Hepatic stellate cell (primary cell): ENCODE data around the gene CD1D.
"Not testable (repeated sequence)": the region's sequence is repeated elsewhere in the genome, so short reads cannot be mapped to it uniquely, and the experiment has no call there.

Experiments used
- DNase-seq: peaks from one replicate; pipeline ENCODE4 v3.0.0; 2011; ENCODE audit warnings: low spot score

Gene CD1D

DNA sequence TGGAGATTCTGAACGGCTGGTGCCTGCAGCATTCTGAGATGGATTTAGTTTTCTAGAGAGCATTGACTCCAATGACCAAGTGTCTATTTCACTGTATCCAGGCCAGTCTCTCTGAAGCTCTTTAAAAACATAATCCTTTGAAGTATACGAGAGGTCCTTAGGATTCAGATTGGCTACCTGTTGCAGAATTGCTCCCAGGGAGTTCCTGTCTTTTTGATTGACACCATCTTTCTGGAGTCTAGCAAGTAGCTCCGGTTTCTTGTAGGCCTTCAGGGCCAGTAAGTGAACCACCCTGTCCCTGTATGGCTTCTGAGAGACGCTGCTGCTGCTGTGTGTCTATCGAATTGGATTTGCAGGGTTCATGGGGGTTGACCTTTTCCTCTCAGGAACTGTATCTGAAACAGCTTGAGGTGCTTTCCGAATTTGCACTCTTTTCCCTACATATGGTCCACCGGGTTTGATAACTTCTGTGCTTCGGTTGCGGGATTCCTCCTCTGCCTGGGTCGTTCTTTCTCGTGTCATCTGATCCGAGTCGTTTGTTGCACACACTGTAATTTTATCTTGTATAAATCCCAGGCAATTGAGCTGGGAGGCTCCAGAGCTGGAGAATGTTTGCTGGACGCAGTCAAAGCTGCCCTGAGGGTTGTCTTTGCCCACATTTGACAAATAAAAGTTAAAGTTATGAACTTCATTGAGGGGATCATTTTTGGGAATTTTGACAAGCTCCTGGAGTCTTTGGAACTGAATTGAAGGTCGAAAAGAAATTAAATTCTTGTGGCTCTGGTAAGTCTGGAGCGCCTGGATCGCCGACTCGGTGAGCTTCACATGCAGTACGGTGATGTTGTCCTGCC, 3.6 kb upstream of the CD1D start:
- DNase-seq: not testable (repeated sequence)

DNA sequence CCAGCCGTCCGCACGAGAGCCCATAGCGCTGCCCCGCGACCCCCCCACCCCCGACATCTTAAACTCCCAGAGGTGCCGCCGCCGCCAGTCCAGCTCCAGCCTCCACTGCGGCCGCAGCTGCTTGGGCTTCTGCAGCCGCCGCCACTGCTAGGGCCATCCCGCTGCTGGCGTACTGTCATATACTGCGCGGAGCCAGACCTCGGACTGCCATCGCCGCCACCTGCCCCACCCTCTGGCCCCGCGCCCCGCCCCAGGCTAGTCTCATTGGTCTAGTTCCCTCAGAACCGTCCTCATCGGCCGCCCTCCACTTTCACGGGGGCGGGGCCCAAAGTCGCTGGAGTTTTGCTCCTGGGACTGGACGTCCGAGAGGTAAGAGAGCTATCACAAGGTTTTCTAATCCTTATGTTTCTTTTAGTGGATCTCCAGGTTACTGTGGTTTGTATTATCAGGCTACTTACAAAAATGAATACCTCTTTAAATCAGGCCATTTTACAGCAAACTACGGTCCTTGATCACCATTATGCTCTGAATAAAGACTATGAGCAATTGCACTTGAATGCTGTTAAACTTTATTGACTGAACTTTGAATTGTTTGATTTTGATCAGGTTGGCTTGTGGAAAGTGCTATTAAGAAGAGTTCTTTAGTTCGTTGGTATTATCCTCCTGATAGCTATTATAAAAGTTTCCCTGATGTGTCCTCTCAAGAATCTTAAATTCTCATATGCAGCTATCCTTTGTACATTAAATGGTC, 2.8 kb upstream of the CD1D start:
- DNase-seq: peak; percentile 27

DNA sequence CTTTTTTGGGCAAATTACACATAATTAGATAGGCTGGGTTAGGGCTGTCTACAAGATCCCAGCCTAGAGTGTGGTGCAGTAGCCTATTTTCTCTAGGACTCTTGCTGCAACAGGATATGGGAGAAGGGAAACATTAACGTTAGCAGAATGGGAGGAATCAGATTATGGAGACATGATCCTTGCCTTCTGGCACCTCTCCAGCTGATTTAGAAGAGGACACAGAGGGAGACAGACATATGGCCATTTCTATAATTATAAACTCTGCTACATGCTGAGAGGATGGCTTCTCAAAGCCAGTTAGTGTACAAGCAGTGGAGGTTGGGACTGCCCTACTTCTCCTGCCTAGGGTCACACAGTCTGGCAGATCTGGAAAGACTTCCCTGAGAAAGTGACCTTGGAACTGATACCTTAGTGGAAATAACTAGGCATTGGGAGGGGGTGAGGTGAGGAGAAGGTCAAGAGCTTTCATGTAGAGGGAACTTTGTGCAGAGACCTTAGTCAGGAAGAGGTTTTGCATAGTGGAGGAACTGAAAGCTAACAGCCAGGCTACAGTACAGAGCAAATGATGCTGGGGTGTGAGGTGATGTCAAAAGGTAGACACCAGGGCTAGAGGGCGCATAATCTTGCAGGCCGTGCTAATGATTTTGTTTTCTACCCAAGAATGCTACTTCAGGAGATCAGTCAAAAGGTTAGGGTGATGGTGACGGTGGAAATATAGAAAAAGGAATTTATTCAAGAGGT, 1.2 kb upstream of the CD1D start:
- DNase-seq: no peak

DNA sequence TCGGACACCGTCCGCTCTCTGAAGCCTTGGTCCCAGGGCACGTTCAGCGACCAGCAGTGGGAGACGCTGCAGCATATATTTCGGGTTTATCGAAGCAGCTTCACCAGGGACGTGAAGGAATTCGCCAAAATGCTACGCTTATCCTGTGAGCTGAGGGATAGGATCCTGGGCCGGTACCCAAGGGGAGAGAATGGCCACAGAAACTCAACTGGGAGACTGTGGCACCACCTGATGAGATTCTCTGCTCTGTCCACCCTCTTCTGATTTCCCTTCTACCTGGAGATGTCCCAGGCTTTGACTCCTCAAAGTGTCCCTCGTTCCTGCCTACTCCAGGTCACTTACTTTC, 855 bp downstream of the CD1D start:
- no peak for DNase-seq

DNA sequence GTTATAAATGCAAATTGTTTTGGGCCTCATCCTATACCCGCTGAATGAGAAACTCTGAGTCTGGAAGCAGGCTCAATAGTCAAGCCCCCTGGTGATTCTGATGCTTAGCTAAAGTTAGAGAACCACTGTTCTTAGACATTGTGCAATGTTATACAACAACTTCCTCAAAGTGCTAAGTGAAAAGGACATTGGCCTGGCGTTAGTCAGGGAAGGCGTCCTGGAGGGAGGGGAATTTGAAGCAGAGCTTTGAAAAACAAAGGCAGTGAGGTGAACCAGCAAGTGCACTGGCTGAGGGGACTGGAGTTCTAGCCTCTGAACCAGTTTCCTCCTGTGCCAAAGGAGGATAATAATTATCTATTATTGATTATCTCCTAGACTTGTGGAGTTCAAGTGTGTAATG, 5.1 kb downstream of the CD1D start:
- DNase-seq: no peak

DNA sequence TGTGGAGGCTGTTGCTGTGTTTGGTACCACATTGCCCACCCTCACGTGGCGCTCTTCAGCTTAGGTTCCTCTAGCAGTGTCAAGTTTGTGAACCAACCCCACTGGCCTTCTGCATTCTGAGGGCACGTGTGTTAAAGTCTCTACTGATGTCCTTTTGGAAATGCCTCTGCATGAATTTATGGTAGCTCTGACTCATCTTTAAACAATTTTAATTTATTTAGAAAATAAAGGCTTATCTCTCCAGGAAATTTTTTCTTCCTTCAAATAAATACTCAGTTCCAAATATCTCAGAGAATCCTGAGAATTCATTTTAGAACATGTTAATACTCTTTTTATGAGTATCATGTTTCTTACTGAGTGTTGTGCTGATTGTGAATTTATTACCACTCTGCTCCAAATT, 5.5 kb downstream of the CD1D start:
- no peak for DNase-seq

DNA sequence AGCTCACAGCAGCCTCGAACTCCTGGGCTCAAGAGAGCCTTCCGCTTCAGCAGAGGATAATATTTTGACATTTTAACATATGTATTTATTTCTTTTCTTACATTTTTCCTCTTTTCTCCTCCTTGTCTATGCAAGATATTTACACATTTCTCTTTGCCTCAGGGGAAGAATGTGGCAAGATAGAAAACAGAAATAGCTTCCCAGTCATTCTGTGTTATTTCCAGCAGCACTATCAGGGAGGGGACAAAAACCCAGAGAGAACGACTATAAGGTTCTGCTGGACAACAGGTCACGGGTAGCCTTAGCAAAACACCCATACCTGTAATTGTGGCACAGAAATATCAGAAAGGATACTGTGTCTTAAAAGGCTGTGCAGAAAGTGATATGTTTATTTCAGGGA, 7.9 kb downstream of the CD1D start:
- DNase-seq: no peak

DNA sequence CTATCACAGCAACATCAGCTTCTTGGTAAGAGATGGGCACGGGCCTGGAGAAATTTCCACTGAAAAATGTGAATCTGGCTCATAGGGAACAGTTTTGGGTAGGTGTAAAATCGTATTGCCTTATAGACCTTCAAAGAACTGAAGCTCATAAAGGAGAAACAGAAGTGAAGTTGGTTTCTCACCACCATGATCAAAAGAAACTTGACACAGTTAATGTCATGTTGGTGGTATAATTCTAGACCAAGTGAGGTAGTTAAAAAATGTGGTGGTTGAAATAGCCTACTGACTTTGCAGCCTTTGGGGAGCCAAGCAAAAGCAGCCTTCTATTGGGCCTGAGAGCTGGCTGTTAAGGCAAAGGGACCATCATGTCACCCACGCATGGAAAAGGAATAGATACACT, 8.9 kb downstream of the CD1D start:
- no peak for DNase-seq

DNA sequence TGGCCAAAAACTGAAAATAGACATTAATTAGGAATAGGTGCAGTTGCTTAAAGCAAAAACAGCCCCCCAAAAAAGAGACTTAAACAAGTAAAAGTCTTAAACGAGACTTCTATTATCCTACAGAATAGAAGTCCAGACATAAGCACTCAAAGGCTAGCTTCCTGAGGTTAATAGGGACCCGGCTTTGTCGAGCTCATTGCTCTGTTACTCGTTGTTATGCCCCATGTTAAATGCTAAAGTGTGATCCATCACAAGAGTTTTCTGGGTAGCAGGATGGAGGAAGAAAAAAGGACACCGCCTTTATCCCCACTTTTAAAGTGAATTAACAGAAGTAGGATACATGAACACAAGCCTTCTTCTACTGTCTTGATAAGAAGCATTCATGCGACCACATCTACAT, 10.6 kb downstream of the CD1D start:
- no peak for DNase-seq

DNA sequence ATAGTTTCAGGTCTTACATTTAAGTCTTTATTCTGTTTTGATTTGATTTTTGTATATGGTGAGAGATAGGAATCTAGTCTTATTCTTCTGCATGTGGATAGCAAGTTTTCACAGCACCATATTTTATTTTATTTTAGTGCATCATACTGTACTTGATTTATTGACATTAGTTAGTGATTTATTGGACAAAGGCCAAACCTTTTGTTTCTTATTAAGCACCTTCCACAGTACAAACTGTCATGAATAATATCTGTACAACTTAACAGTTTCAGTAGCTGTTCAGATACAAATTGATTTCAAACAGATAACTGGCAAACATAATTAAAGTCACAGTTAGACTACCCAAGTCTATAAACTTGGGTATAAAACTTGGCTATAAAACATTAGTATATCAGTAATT, 15.8 kb downstream of the CD1D start:
- DNase-seq: no peak

DNA sequence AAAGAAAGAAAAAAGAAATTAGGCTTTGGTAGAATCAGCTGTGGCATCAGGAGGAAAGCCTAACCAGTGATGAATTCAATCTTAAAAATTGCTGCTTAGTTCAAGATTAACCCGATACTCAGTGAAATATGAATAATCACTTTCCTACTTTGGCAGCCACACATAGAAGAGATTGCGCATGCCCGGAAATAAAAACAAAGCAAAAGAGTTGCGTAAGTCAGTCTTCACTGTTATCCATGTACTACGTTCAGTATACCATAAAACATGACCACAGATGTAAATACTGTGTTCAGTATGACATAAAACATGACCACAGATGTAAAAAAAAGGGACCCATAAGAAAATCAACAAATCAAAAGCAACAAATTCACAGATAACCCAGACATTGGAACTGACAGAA, 19.2 kb downstream of the CD1D start:
- DNase-seq: no peak

DNA sequence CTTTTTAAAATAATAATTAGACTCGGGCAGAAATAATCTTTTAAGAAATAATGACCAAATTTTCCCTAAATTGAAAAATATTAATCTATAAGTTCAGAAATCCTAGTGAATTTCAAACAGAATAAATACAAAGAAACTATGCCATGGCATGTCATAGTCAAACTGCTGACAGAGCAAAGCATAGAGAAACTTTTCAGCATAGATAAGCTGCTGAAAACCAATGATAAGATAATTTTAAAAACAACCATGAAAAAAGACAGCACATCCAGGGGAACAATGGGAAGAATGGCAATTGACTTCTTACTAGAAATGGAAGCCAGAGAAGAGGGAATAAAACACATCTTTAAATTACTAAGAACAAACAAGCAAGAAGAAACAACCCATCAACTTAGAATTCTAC, 19.8 kb downstream of the CD1D start:
- no peak for DNase-seq

DNA sequence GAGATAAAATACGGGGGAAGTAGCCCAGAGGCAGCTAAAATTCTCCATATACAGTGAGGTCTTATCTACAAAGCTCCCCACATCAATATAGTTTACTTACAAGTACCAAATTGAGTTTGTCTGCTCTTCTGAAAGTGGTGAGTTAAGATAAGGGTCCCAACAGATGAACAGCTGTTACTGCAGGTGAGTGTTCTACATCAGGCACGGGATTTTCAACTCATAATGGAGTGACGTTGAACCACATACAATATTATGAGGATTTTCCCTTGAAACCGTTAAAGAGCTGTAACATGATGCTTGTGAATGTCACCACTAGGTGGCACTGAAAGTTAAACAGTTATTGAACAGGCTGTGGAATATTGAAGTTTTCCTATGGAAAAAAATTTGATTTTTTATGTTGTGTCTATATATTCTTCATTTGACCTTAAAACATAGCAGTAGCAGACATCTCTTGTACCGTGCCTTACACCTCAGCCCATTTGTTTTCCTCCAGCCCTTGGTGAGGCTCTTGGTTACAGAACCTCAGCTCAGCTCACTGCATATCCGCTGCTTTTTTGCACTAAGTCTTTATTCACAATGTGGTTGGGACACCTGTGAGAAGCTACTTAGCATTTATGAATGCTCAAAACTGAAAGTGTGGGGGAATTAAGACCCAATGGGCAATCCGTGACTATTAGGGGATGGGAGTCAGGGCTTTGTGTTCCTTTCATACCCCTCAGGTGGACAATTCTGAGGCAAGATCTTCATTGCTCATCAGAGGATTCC, 23.2 kb downstream of the CD1D start:
- no peak for DNase-seq

DNA sequence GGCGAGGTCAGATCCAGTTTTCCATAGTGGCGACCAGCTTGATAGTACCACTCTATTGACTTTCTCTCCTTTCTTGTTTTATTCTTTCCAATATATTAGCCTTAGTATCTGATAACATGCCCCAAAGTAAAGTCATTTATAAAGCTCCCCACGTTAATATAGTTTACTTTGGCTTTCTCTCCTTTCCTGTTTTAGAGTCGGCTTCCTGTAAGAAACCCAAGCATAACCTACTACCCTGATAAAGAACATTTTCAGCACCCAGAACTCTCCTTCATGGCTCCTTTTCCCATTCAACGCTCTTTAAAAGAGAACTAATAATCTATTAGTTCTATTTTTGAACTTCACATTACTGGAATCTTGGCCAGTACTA, 23.7 kb downstream of the CD1D start:
- DNase-seq: no peak

DNA sequence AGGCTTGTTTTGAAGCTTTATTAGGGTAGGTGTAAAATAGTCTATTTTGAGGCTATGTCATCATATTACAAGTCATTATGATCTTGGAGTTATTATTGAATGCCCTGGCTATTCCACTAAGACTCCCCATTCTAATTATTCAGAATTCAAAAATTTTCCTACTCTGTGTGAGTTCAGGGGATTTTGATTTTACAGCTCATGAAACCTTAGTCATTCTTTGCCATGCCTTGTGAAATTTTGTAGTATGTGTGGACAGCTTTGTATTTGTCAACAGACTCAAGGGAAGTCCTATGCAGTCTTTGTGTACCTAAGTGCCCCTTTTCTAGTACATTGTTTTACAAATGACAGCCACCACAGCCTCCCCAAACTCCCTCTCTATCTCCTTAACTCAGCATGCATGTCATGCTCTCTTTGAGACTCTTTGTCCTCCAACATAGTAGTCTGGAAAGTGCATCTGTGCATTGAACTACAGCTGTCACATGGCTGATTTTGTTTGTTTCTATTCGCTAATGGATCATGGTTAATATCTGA, 28.0 kb downstream of the CD1D start:
- DNase-seq: no peak

DNA sequence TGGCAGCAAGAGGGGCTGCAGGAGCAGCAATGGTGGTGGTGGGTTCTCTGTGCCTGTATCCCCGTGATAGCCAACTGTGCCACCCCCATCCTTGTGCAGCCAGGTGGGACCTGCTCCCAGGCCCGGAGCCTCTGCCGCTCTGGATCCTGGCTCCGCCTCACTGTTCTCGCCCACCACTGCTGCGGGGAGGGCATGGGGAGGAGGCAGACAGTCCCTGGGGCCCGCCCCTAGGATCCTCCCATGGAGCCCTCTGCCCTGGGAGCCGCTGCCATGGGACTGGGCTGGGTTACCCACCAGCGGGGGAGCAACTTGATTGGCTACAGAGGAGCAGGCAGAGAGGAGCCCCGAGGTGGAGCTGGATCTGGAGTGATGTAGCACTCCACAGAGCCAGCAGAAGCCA, 31.6 kb downstream of the CD1D start:
- no peak for DNase-seq

DNA sequence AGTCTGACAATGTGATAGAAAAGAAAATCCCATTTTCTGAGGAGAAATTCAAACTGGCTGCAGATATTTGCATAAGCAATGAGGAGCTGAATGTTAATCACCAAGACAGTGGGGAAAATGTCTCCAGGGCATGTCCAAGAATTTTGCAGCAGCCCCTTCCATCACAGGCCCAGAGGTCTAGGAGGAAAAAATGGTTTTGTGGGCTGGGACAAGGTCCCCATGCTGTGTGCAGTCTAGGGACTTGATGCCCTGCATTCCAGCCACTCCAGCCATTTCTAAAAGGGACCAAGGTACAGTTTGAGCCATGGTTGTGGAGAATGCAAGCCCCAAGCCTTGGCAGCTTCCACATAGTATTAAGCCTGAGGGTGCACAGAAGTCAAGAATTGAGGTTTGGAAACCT, 42.8 kb downstream of the CD1D start:
- not testable (repeated sequence) for DNase-seq

DNA sequence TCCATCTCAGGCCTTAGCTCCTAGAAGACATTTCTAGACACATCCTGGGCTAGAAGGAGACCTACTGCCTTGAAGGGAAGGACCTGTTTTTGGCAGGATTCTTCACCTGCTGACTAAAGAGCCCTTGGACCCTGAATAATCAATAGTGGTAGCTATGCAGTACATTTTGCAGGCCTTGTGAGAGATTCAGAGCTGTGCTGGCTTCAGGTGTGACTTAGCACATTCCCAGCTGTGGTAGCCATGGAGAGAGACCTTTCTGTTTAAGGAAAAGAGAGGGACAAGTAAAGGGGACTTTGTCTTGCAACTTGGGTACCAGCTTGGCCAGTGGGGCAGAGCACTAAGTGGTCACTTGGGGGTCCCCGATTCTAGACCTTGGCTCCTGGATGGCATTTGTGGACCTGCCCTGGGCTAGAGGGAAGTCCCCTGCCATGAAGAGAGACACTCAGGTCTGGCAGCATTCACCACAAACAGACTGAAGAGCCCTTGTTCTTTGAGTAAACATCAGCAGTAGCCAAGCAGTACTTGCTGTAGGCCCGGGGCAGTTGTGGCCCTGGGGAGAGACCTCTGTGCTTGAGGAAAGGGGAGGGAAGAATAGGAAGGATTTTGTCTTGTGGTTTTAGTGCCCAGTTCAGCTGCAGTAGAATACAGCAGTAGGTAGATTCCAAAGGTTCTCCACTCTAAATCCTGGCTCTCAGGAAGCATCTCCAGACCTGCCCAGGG, 47.4 kb downstream of the CD1D start:
- DNase-seq: no peak
